Right lobe of liver (tissue), 4 donors: Measurements from ENCODE around the gene DCTN5.

Source experiments
- CTCF ChIP-seq, 4 donors: fragments of 200-600 bp in 3 of 4; fragments of 450-650 bp in 1 of 4; IDR thresholded peaks; one replicate each; pipeline versions ENCODE4 v1.5.1 to v1.8.0; 2016 to 2022; ENCODE audit warnings: antibody characterized with exemption in 4 of 4, mild to moderate bottlenecking in 2 of 4
- POLR2A ChIP-seq: fragments of 450-650 bp; IDR thresholded peaks from one replicate; pipeline ENCODE4 v1.6.1; 2017; ENCODE audit warnings: antibody characterized with exemption, mild to moderate bottlenecking
- donor health status: DM: no; HTN: no; CAD: no.
- donor health status: DM: no; HTN: no; CAD: no.
- donor health status: DM: no; HTN: yes; CAD: no.

- TF ChIP-seq CTCF (IDR thresholded peaks at IDR 0.05) (no peak), POLR2A (no peak)
Measured at GRCh38 chr16:23611936-23612335, 29.3 kb upstream of the DCTN5 start.
